B cell (primary cell): Measurements from ENCODE around the gene PYY. TPM values are rescaled to one million over a fixed set of nuclear protein-coding genes. Genes with fewer than 3 reads are reported as not detected.

ENCODE experiments used
- ATAC-seq: fragments of 200-7000 bp; cut with Tn5 transposase; one replicate; pipeline ENCODE4 v1.10.0; 2021; ENCODE audit warnings: low read depth, mild to moderate bottlenecking, moderate number of reproducible peaks, moderate library complexity
- CTCF ChIA-PET: fragments of 350-600 bp; sonication (Branson Sonifier 250); formaldehyde crosslinking; loops from one replicate; lab custom pipeline; 2021; ENCODE audit warnings: antibody characterized with exemption, inconsistent platforms; lab: Charles Lee
- POLR2A ChIA-PET: fragments of 350-600 bp; sonication (Branson Sonifier 250); formaldehyde crosslinking; loops from one replicate; lab custom pipeline; 2021; ENCODE audit warnings: antibody characterized with exemption; lab: Charles Lee
- DNase-seq: peaks from one replicate; pipeline ENCODE4 v3.0.0; 2013
- H2AFZ ChIP-seq: 2 replicates; pipeline ENCODE4 v1.6.1; 2012; ENCODE audit warnings: mild to moderate bottlenecking, low read depth, low read length; ENCODE audit not compliant: insufficient read depth, poor library complexity, severe bottlenecking
- H3K27ac ChIP-seq, 2 donors: 1 replicate in 1 of 2; 2 replicates in 1 of 2; pipeline ENCODE4 v1.5.1; 2012 to 2013; ENCODE audit warnings: low read length in 2 of 2, mild to moderate bottlenecking in 2 of 2, moderate library complexity in 1 of 2
- H3K27me3 ChIP-seq, 4 experiments: fragments of 200-600 bp in 1 of 4; sonication (generic) in 1 of 4; replicated peaks in 1 of 4; 1 replicate in 2 of 4; 2 replicates in 2 of 4; pipeline versions ENCODE4 v1.6.1 to v1.7.0; 2013 to 2016; ENCODE audit warnings: low read length in 3 of 4, mild to moderate bottlenecking in 2 of 4, mixed read lengths in 1 of 4, moderate library complexity in 1 of 4; ENCODE audit not compliant: insufficient read depth in 4 of 4, control insufficient read depth in 3 of 4; ENCODE audit errors: control extremely low read depth in 1 of 4
- H3K36me3 ChIP-seq, 2 experiments: replicated peaks in 1 of 2; 1 replicate in 1 of 2; 2 replicates in 1 of 2; pipeline versions ENCODE4 v1.6.1 to v1.7.1; 2013; ENCODE audit warnings: low read length in 1 of 2; ENCODE audit not compliant: insufficient read depth in 2 of 2, control insufficient read depth in 1 of 2; ENCODE audit errors: control extremely low read depth in 1 of 2, extremely low read depth in 1 of 2
- H3K4me1 ChIP-seq, 2 donors: fragments of 200-600 bp in 1 of 2; sonication (generic) in 1 of 2; 1 replicate in 1 of 2; 2 replicates in 1 of 2; pipeline versions ENCODE4 v1.5.1 to v1.6.1; 2013 to 2017; ENCODE audit warnings: low read length in 2 of 2; ENCODE audit not compliant: control insufficient read depth in 2 of 2, insufficient read depth in 2 of 2
- H3K4me2 ChIP-seq: replicated peaks from 2 replicates; pipeline ENCODE3; 2012; ENCODE audit warnings: mild to moderate bottlenecking, low read depth, low read length; ENCODE audit not compliant: poor library complexity, severe bottlenecking
- H3K4me3 ChIP-seq, 5 experiments: fragments of 200-600 bp in 1 of 5; sonication (generic) in 1 of 5; 1 replicate in 3 of 5; 2 replicates in 2 of 5; pipeline versions ENCODE4 v1.5.1 to v1.7.0; 2011 to 2016; ENCODE audit warnings: low read length in 4 of 5, mild to moderate bottlenecking in 4 of 5, low read depth in 2 of 5, control low read depth in 1 of 5, moderate library complexity in 1 of 5; ENCODE audit not compliant: insufficient read depth in 1 of 5; ENCODE audit errors: control extremely low read depth in 1 of 5, extremely low read depth in 1 of 5
- H3K79me2 ChIP-seq: fragments of 200-600 bp; sonication (generic); one replicate; pipeline ENCODE4 v1.6.0; 2016; ENCODE audit warnings: low read length; ENCODE audit not compliant: control insufficient read depth, insufficient read depth
- H3K9ac ChIP-seq: fragments of 200-600 bp; sonication (generic); 2 replicates; pipeline ENCODE4 v1.6.1; 2017; ENCODE audit warnings: mild to moderate bottlenecking, low read length, moderate library complexity
- H3K9me3 ChIP-seq, 3 donors: one replicate each; pipeline versions ENCODE4 v1.6.1 to v1.7.1; 2013; ENCODE audit warnings: low read length in 2 of 3; ENCODE audit not compliant: control insufficient read depth in 2 of 3, insufficient read depth in 1 of 3; ENCODE audit errors: control extremely low read depth in 1 of 3
- H4K20me1 ChIP-seq: 2 replicates; pipeline ENCODE4 v1.6.0; 2012; ENCODE audit warnings: mild to moderate bottlenecking, low read length; ENCODE audit not compliant: insufficient read depth, control insufficient read depth, poor library complexity, severe bottlenecking
- H3K27ac Mint-ChIP-seq: one replicate; pipeline ENCODE4 v1.8.0; 2021; ENCODE audit warnings: mixed read lengths
- H3K27me3 Mint-ChIP-seq: one replicate; pipeline ENCODE4 v1.8.0; 2021; ENCODE audit warnings: mixed read lengths
- H3K4me1 Mint-ChIP-seq: one replicate; pipeline ENCODE4 v1.8.0; 2021; ENCODE audit warnings: mixed read lengths
- H3K4me3 Mint-ChIP-seq: one replicate; pipeline ENCODE4 v1.8.0; 2021; ENCODE audit warnings: mixed read lengths
- H3K9me3 Mint-ChIP-seq: one replicate; pipeline ENCODE4 v1.8.0; 2022; ENCODE audit warnings: mixed read lengths; ENCODE audit not compliant: insufficient read depth
- CTCF ChIP-seq: fragments of 200-600 bp; IDR thresholded peaks from one replicate; pipeline ENCODE4 v1.8.0; 2022; ENCODE audit warnings: antibody characterized with exemption, mild to moderate bottlenecking
- EZH2 ChIP-seq: IDR thresholded peaks from 2 replicates; pipeline ENCODE4 v1.6.1; 2012; ENCODE audit warnings: borderline replicate concordance, low read depth, mild to moderate bottlenecking, moderate library complexity, low read length; ENCODE audit not compliant: insufficient read depth, poor library complexity, severe bottlenecking
- WGBS: methylation state at CpG from one replicate; pipeline ENCODE4 v1.1.5; 2013; ENCODE audit warnings: missing lambda C conversion rate; ENCODE audit not compliant: insufficient coverage; 5-methylcytosine and 5-hydroxymethylcytosine counted together
- intact Hi-C: fragments of 100-400 bp; cut with micrococcal nuclease; formaldehyde crosslinking; loops from one replicate; pipeline ENCODE4 v1.10.0; 2022
- polyA plus RNA-seq: library from polyadenylated mRNA; depleted of rRNA; stranded (reverse); fragments of >200 nt; gene quantifications from 2 replicates; pipeline ENCODE4 v1.2.3, GENCODE V29; 2012
- total RNA-seq, 2 donors: library from RNA; stranded (reverse); fragments of 120-200 nt in 1 of 2; gene quantifications; 1 replicate in 1 of 2; 2 replicates in 1 of 2; pipeline versions ENCODE4 v1.2.3 to v1.2.4, GENCODE V29; 2013 to 2022

PYY gene
- total and polyA plus RNA-seq, 2 donors (not counting 1 experiment from before 2014, with no cell fraction given) = 0.19 TPM; not detected in 1

GRCh38 chr17:43983515-43984411 is 30.0 kb upstream of the PYY start:
- peaks cover 0 to 5% (median 0%) of the 10 kb centered on the region in 3 donors for H3K9me3 ChIP-seq
- ChIA-PET CTCF (interaction anchor here (2.5 kb wide), 1 partner anchor 40 kb away, joined by 10 read pairs; no protein-coding TSS in a partner anchor), POLR2A (no interaction called here)
- Mint-ChIP-seq H3K4me3 (peak overlapping the region; percentile 34), H3K4me1 (peaks cover 2% of the 10 kb centered on the region), H3K27me3 (peaks cover 59% of the 10 kb centered on the region), H3K9me3 (no peaks in the 10 kb centered on the region), H3K27ac (no peak overlapping the region)
- peak overlapping the region; percentile 26 for H3K9ac ChIP-seq
- H4K20me1 ChIP-seq = no peaks in the 10 kb centered on the region
- intact Hi-C loops = no loop called here
- peak; percentile 23 for DNase-seq
- H3K36me3 ChIP-seq = no peaks in the 10 kb centered on the region
- peak; percentile 14 for ATAC-seq
- H3K27me3 ChIP-seq = peaks cover 0 to 45% (median 30%) of the 10 kb centered on the region in 4 experiments
- no peak overlapping the region for H3K27ac ChIP-seq
- H3K4me3 ChIP-seq = peak overlapping the region in 3 of 5 experiments; percentile 11 to 29 (median 21)
- H3K4me2 ChIP-seq = peak overlapping the region; percentile 67
- H2AFZ ChIP-seq = peak overlapping the region; percentile 51
- WGBS = 7% methylated on average over 74 of the region's 78 CpGs
- TF ChIP-seq CTCF (no peak), EZH2 (no peak)
- peaks cover 10 to 11% of the 10 kb centered on the region in 2 donors for H3K4me1 ChIP-seq
- H3K79me2 ChIP-seq = no peaks in the 10 kb centered on the region

- H3K27me3 Mint-ChIP-seq = peaks cover 55% of the 10 kb centered on the region
- WGBS = 5% methylated on average over 3 of the region's 5 CpGs
Measured at GRCh38 chr17:43983196-43983514, 29.4 kb upstream of the PYY start.

More at GRCh38 chr17:43983196-43983514, 29.4 kb upstream of the PYY start:
- Histone ChIP-seq H3K4me2 (peak overlapping the region; percentile 67), H3K9me3 (peaks cover 0 to 5% (median 0%) of the 10 kb centered on the region in 3 donors), H3K36me3 (no peaks in the 10 kb centered on the region), H3K9ac (no peak overlapping the region), H4K20me1 (no peaks in the 10 kb centered on the region), H3K4me1 (peaks cover 10 to 11% of the 10 kb centered on the region in 2 donors), H3K79me2 (no peaks in the 10 kb centered on the region), H3K4me3 (no peak overlapping the region), H3K27ac (no peak overlapping the region), H3K27me3 (peaks cover 0 to 46% (median 30%) of the 10 kb centered on the region in 4 experiments), H2AFZ (no peak overlapping the region)
- no peak for TF ChIP-seq EZH2
- no peak for TF ChIP-seq CTCF
- ChIA-PET CTCF (interaction anchor here (2.5 kb wide), 1 partner anchor 39 kb away, joined by 10 read pairs; no protein-coding TSS in a partner anchor), POLR2A (no interaction called here)
- peak overlapping the region; percentile 34 for H3K4me3 Mint-ChIP-seq
- H3K9me3 Mint-ChIP-seq = no peaks in the 10 kb centered on the region
- intact Hi-C loops = no loop called here
- H3K27ac Mint-ChIP-seq = no peak overlapping the region
- peaks cover 2% of the 10 kb centered on the region for H3K4me1 Mint-ChIP-seq
- DNase-seq (no peak), ATAC-seq (no peak)
